AG09309 (cell line): ENCODE data around the gene TBC1D22A.

Experiments
- DNase-seq: peaks from one replicate; pipeline ENCODE4 v3.0.0-alpha.2; 2010; ENCODE audit warnings: low read depth
- H3K4me3 ChIP-seq: 2 replicates; pipeline ENCODE4 v1.5.1; 2011; ENCODE audit warnings: mild to moderate bottlenecking, low read depth, low read length, moderate library complexity; ENCODE audit not compliant: control insufficient read depth
- TF ChIP-seq, protein P1 (sequence below): IDR thresholded peaks from 2 replicates; pipeline ENCODE4 v1.5.1; 2011; ENCODE audit warnings: mild to moderate bottlenecking, low read depth, low read length, inconsistent platforms; ENCODE audit not compliant: insufficient read depth, control insufficient read depth; ENCODE audit errors: missing control alignments

TBC1D22A gene

DNA sequence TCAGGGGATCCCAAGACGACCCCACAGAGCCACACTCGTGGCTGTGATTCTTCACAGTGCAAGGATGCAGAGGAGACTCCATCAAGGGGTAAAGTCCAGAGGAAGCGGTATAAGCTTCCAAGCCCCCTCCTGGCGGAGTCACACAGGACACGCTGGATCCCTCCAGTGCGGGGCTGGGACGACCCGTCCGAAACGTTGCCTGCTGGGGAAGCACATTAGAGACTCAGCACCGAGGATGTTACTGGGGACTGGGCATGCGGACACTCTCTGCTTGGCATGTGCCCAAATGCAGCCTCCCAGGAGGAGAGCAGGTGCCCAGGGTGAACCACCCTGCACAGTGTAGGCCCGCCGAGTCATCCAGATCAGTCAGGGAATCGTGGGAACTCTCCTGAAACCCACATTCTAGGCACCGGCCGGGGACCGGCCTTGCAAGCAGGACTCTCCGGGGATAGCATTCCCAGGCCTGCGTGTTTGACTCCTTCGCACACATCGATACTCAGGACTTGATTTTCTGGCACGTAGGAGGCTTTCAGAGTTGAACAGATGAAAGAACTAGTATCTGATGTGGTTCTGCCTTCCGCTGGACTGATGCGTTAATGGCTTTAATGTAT is 229.8 kb downstream of the TBC1D22A start:
- TF ChIP-seq, protein P1, sequence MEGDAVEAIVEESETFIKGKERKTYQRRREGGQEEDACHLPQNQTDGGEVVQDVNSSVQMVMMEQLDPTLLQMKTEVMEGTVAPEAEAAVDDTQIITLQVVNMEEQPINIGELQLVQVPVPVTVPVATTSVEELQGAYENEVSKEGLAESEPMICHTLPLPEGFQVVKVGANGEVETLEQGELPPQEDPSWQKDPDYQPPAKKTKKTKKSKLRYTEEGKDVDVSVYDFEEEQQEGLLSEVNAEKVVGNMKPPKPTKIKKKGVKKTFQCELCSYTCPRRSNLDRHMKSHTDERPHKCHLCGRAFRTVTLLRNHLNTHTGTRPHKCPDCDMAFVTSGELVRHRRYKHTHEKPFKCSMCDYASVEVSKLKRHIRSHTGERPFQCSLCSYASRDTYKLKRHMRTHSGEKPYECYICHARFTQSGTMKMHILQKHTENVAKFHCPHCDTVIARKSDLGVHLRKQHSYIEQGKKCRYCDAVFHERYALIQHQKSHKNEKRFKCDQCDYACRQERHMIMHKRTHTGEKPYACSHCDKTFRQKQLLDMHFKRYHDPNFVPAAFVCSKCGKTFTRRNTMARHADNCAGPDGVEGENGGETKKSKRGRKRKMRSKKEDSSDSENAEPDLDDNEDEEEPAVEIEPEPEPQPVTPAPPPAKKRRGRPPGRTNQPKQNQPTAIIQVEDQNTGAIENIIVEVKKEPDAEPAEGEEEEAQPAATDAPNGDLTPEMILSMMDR, result no peak
- no peak for DNase-seq
- H3K4me3 ChIP-seq, result no peak overlapping the region

DNA sequence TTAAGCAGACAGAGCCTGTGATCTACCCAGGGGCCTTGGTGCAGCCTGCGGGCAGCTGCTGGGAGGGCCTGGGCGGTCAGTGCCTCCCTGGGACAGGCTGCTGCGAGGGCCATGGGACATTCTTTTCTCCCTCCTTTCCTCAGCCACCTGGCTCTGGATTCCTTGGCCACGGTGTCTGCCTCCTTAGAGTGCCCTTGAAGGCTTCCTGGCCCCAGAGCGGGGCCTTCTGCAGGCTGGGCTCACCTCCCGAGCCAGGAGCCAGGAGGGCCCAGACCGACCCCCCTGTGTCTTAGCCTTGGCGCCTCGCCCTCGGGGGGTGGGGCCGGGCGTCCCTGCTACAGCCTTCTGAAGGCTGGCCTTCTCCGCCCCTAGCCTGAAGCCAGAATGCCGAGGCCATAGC is 231.2 kb downstream of the TBC1D22A start:
- no peak overlapping the region for H3K4me3 ChIP-seq
- DNase-seq, result no peak
- TF ChIP-seq, protein P1, result no peak

DNA sequence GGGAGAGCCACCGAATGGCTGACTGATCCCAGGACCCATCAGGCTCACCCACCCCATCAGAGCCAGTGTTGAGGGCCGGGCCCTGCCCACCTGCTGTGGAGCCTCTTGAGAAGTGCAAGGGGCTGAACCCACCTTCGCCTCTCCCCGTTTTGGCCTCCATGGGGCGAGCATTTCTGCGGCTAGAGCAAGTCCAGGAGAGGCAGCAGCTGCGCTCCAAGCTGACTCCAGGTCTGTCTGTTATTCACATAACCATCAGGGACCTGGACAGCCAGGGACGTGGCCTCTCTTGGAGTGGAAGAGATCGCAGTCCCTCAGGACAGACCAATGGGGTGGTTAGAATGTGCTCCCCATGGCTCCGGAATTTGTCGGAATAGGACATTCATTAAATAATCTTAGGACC is 231.8 kb downstream of the TBC1D22A start:
- TF ChIP-seq, protein P1, result no peak
- H3K4me3 ChIP-seq, result no peak overlapping the region
- DNase-seq, result no peak

DNA sequence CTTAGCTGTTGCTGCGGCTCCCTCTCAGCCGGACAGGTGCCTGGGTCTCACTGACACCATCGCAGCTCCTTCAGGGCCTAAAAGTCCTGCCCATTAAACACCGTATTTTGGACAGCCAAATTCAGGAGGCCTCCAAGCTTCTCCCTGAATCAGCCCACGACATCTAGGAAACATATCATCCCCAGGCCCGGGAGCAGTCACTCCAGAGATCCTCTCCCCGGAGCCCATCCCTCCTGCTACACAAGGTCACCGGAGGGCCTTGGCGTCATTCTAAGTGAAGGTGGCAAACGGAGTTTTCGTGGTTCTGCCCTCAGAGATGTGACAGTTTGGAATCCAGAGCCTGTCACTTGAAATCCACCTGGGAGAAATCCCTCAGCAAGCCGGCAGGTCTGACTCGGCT is 232.5 kb downstream of the TBC1D22A start:
- DNase-seq, result no peak
- TF ChIP-seq, protein P1, result no peak
- no peak overlapping the region for H3K4me3 ChIP-seq

DNA sequence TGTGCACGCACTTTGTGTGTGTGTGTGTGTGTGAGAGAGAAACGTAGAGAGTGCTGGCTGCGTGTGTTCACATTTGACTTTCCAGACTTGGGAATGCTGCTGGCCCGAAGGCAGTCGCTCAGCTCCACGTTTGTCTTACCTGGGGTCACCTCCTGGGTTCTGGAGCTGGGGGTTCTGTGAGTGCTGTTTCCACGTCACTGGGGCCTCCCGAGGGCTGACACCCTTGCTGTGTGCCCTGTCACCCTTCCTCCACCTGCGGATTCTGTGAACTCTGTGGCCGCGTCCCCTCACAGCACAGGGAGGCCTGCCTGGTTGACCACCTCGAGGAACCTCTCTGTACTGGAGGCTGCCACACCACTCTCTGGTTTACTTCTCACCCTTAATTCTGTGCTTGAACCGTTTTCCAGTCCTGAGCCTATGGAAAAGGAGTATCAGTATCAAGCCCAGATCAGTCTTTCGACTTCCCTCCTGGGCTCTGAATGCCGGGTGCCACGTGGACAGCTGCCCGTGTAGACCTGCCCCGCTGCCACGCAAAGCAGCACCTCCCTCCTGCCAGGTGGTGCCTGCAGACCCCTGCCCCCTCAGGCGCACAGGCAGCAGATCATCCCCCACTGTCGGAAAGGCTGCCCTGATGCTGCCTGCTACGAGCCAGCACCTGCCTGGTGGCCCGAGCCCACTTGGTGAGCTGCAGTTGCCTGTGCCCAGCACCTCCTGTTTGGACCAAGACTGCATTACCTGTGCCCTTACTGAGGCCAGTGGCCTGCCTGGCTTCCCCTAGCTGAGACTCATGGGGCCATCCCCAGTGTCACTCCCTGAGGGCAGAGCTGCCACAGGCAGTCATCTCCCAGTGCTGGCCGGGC is 233.3 kb downstream of the TBC1D22A start:
- H3K4me3 ChIP-seq, result no peak overlapping the region
- TF ChIP-seq, protein P1, result no peak
- DNase-seq, result no peak

DNA sequence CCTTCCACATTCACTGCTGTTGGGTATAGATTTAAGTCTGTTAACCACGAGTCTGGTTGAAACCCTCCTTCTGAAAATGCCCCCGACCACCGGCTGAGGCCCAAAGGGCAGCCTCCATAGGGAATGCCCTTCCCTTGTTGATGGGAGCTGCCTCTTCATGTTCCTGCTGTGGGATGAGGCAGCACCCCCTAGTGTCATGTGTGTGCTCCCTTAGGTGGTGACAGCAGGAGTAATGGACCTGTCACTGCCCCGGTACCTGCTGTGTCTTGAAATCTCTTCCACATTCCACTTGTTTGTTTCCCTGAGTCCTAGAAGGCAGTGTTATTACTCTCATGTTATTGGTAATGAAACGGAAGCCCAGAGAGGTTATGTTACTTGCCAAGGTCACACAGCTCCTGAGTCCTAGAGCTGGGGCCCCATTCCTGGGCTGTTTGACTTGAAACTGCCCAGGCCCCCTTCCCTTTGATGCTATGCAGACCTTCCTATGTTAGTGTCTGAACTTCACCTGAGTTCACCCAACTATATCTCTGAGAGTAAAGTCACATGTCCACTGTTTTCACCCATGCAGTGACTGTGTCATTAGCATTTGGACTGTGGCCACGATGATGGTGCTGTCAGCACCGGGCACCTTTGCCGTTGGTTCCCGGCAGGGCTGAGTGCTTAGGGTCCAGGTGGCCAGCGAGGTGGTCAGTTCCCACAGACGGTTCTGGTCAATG is 234.3 kb downstream of the TBC1D22A start:
- DNase-seq, result no peak
- no peak overlapping the region for H3K4me3 ChIP-seq
- TF ChIP-seq, protein P1, result peak; percentile 30
